Ishikawa (cell line): ENCODE results near the gene NOP53.

ENCODE experiments used
- CREB1 ChIP-seq: IDR thresholded peaks from 2 replicates; pipeline ENCODE4 v1.6.1; 2012; ENCODE audit warnings: low read depth
- EGR1 ChIP-seq: IDR thresholded peaks from 2 replicates; pipeline ENCODE4 v1.6.1; 2012
- EP300 ChIP-seq: IDR thresholded peaks from 2 replicates; pipeline ENCODE4 v1.6.1; 2012; ENCODE audit warnings: borderline replicate concordance
- FOXM1 ChIP-seq: IDR thresholded peaks from 2 replicates; pipeline ENCODE4 v1.6.1; 2012; ENCODE audit warnings: low read depth, borderline replicate concordance
- MAX ChIP-seq: IDR thresholded peaks from 2 replicates; pipeline ENCODE4 v1.6.1; 2012
- TAF1 ChIP-seq: IDR thresholded peaks from 2 replicates; pipeline ENCODE4 v1.6.1; 2012; ENCODE audit warnings: low read depth, mild to moderate bottlenecking
- TF ChIP-seq, protein P1 (sequence below): IDR thresholded peaks from 2 replicates; pipeline ENCODE4 v1.6.1; 2012; ENCODE audit warnings: low read depth, mild to moderate bottlenecking

DNA sequence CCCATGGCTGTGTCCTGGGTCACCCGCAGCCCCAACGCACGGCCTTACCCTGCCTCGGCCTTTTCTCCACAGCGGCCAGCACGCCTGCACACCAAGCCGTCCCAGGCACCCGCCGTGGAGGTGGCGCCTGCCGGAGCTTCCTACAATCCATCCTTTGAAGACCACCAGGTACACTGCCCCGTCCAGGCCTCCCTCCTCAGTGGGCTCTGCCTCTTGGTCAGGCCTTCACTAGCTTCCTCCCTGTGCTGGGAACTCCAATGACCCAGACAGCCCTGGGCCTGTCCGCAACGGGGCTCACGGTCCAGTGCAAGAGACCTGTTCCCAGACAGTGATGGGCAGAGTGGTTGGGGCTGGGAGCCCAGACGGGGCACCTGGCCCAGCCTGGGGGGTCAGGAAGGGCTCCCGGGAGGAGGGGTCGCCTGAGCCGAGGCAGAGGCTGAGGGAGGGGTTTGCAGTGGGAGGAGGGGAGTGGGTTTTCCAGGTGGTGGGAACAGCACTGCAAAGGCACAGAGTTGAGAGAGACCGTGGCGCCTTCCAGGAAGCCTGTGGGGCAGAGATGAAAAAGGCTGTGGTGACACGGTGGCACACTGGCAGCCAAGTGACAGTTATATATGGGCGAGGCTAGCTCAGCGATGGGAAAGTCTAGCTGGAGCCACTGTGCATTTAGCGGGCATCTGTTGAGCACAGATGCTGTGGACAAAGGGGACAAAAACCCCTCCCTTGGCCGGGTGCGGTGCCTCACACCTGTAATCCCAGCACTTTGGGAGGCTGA lies 7.3 kb downstream of the NOP53 start:
- TF ChIP-seq MAX: no peak
- no peak for TF ChIP-seq EGR1
- TF ChIP-seq, protein P1, sequence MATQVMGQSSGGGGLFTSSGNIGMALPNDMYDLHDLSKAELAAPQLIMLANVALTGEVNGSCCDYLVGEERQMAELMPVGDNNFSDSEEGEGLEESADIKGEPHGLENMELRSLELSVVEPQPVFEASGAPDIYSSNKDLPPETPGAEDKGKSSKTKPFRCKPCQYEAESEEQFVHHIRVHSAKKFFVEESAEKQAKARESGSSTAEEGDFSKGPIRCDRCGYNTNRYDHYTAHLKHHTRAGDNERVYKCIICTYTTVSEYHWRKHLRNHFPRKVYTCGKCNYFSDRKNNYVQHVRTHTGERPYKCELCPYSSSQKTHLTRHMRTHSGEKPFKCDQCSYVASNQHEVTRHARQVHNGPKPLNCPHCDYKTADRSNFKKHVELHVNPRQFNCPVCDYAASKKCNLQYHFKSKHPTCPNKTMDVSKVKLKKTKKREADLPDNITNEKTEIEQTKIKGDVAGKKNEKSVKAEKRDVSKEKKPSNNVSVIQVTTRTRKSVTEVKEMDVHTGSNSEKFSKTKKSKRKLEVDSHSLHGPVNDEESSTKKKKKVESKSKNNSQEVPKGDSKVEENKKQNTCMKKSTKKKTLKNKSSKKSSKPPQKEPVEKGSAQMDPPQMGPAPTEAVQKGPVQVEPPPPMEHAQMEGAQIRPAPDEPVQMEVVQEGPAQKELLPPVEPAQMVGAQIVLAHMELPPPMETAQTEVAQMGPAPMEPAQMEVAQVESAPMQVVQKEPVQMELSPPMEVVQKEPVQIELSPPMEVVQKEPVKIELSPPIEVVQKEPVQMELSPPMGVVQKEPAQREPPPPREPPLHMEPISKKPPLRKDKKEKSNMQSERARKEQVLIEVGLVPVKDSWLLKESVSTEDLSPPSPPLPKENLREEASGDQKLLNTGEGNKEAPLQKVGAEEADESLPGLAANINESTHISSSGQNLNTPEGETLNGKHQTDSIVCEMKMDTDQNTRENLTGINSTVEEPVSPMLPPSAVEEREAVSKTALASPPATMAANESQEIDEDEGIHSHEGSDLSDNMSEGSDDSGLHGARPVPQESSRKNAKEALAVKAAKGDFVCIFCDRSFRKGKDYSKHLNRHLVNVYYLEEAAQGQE: no peak
- no peak for TF ChIP-seq TAF1
- no peak for TF ChIP-seq FOXM1
- TF ChIP-seq CREB1: no peak
- TF ChIP-seq EP300: no peak
